GM19351 (cell line): ENCODE measurements around the gene PRKN.

Source experiments
- ATAC-seq: cut with Tn5 transposase; IDR thresholded peaks from one replicate; pipeline ENCODE4 v1.9.1; 2021; ENCODE audit warnings: mild to moderate bottlenecking, moderate library complexity; ENCODE audit not compliant: unreplicated experiment

Gene PRKN

GRCh38 chr6:161647234-161647633 lies 1080.3 kb downstream of the PRKN start:
- ATAC-seq: no peak

GRCh38 chr6:161644521-161644920 lies 1083.0 kb downstream of the PRKN start:
- ATAC-seq: no peak

- no peak for ATAC-seq
Measured at GRCh38 chr6:161641175-161641574, 1086.4 kb downstream of the PRKN start.

- no peak for ATAC-seq
Measured at GRCh38 chr6:161639772-161640171, 1087.8 kb downstream of the PRKN start.

GRCh38 chr6:161637658-161638057 lies 1089.9 kb downstream of the PRKN start:
- ATAC-seq: no peak

GRCh38 chr6:161636882-161637430 lies 1090.6 kb downstream of the PRKN start:
- ATAC-seq: no peak

GRCh38 chr6:161635975-161636374 lies 1091.6 kb downstream of the PRKN start:
- no peak for ATAC-seq

- ATAC-seq: no peak
Measured at GRCh38 chr6:161634916-161635315, 1092.7 kb downstream of the PRKN start.

GRCh38 chr6:161631676-161632194 lies 1095.8 kb downstream of the PRKN start:
- ATAC-seq: no peak

- ATAC-seq: no peak
Measured at GRCh38 chr6:161630674-161631073, 1096.9 kb downstream of the PRKN start.

- ATAC-seq: no peak
Measured at GRCh38 chr6:161626132-161626676, 1101.4 kb downstream of the PRKN start.

- ATAC-seq: no peak
Measured at GRCh38 chr6:161624111-161624510, 1103.5 kb downstream of the PRKN start.

GRCh38 chr6:161622779-161623178 lies 1104.8 kb downstream of the PRKN start:
- ATAC-seq: no peak

- ATAC-seq: no peak
Measured at GRCh38 chr6:161618831-161619454, 1108.6 kb downstream of the PRKN start.

GRCh38 chr6:161613711-161614110 lies 1113.9 kb downstream of the PRKN start:
- no peak for ATAC-seq

- ATAC-seq: no peak
Measured at GRCh38 chr6:161608771-161609170, 1118.8 kb downstream of the PRKN start.

- ATAC-seq: no peak
Measured at GRCh38 chr6:161607696-161608297, 1119.8 kb downstream of the PRKN start.

- ATAC-seq: no peak
Measured at GRCh38 chr6:161602359-161602758, 1125.2 kb downstream of the PRKN start.

GRCh38 chr6:161598896-161599295 lies 1128.7 kb downstream of the PRKN start:
- ATAC-seq: no peak

GRCh38 chr6:161596807-161597520 lies 1130.6 kb downstream of the PRKN start:
- no peak for ATAC-seq

- no peak for ATAC-seq
Measured at GRCh38 chr6:161594412-161594811, 1133.2 kb downstream of the PRKN start.
